ENCODE measurements around the gene WNT3A.

The WNT3A gene

GRCh38 chr1:228088586-228089498, 82.0 kb downstream of the WNT3A start:
- DNase-seq = no peak

GRCh38 chr1:228089519-228090380, 83.0 kb downstream of the WNT3A start:
- no peak for DNase-seq

DNA sequence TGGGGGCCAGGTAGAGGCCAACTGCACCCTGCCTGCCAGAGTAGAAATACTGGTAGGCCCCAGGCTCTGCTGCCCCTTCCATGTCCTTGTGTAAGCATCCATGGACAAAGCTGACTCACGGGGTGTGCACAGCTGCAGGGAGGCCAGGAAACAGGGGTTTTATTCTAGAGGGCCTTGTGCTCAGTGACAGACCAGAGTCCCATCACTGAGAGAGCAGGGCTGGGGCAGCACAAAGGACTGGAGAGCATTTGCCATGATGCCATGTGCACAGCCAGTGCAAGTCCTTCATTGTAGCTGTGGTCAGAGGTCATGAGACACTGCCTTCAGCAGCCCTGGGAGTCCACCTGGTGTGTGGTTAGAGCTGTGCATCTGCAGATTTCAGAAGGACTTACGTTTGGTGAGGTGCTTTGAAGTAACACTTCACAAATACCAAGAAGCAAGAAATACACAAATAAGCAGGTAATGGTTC, 83.8 kb downstream of the WNT3A start:
- no peak for DNase-seq

- DNase-seq = no peak
These were observed 84.3 kb downstream of the WNT3A start for GRCh38 chr1:228091084-228091483.

GRCh38 chr1:228092342-228093049, 85.7 kb downstream of the WNT3A start:
- DNase-seq = no peak

GRCh38 chr1:228093050-228093906, 86.5 kb downstream of the WNT3A start:
- DNase-seq = no peak

GRCh38 chr1:228094432-228095016, 87.7 kb downstream of the WNT3A start:
- no peak for DNase-seq

DNA sequence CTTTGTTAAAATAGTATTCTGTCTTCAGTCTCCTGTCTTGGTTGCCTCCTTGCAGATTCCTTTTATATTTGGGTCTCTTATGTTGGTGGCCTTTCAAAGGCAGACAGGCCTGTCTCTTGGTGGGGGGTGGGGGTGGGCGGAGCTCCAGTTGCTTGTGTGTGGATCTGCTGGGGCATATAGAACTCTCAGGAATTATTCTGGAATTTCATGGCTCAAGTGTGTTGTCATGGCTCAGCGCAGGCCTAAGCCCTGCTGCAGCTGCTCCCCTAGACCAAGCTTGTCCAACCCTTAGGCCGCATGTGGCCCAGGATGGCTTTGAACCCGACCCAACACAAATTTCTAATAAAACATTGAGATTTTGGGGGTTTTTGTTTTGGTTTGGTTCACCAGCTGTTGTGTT, 88.4 kb downstream of the WNT3A start:
- DNase-seq = no peak

- no peak for DNase-seq
These were observed 89.1 kb downstream of the WNT3A start for GRCh38 chr1:228095938-228096337.

DNA sequence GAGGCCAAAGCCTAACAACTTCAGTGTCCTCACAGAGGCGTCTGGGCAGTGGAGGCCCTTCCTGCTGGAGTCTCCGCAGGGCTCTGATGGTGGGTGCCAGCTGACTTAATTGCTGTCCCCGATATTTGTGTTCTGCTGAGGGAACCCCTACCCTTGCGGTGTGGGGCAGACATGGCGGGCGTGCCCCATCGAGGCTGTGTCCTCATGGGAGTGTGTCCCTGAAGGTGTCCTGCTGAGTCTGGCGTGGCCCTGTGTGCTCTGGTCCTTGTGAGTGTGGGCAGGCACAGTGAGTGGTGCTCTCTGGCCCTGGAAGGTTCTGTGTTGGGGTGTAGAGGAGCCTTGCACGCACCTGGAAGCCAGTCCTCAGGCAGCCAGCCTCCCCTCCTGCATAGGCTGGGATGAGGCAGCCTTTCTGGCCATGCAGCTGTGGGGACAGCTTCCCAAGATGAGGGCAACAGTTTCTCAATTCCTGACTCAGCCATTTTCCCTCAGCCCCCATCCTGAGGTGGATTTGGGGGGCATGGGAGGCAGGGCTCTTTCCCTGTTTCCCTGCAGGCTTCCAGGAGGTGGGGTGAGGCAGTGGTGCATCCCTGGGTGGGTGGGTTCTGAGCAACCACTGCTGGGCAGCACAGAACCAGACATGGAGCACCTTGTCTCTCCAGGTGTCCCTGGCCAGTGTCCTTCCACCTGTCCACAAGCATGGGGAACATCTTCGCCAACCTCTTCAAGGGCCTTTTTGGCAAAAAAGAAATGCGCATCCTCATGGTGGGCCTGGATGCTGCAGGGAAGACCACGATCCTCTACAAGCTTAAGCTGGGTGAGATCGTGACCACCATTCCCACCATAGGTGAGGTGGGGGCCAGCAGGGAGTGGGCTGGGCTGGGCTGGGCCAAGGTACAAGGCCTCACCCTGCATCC, 89.9 kb downstream of the WNT3A start:
- DNase-seq = no peak

GRCh38 chr1:228097333-228098081, 90.7 kb downstream of the WNT3A start:
- DNase-seq = no peak

DNA sequence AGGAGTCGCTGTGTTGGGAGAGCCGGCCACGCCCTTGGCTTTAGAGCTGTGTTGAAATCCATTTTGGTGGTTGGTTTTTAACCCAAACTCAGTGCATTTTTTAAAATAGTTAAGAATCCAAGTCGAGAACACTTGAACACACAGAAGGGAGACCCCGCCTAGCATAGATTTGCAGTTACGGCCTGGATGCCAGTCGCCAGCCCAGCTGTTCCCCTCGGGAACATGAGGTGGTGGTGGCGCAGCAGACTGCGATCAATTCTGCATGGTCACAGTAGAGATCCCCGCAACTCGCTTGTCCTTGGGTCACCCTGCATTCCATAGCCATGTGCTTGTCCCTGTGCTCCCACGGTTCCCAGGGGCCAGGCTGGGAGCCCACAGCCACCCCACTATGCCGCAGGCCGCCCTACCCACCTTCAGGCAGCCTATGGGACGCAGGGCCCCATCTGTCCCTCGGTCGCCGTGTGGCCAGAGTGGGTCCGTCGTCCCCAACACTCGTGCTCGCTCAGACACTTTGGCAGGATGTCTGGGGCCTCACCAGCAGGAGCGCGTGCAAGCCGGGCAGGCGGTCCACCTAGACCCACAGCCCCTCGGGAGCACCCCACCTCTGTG, 91.6 kb downstream of the WNT3A start:
- DNase-seq = no peak

GRCh38 chr1:228099331-228099732, 92.5 kb downstream of the WNT3A start:
- no peak for DNase-seq

DNA sequence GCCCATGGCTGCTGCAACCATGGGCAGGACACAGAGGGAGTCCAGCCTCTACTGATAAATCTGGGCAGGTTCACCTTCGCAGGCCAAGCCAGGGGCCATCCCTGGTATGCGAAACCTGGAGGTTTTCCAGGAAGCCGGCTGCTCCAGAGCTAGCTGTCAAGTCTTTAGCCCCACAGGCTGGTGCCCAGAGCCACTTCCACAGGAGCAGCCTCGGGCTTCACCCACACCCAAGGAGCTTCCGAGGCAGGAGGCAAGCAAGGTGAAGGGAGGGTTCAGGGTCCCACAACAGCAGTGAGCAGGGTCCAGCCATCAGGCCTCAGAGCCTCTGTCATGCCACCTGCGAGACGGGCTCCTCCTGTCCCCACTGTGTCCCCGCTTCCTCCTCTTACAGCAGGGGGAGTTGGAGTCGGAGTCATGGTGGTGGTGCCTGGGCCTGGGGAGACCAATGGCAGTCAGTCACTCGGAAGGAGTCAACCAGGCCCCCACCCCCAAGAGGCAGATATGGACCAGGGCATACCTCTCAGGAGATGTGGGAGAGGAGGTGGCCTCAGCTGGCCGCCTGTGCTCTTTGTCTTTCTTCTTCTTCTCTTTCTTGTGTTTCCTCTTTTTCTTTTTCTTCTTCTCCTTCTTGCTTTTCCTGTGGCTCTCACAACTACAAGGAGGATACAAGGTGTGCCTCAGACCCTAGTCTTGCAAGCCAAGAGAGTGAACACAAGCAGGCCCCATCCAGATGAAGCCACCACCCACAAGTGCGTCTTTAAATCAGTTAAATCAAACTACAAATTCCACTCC, 94.2 kb downstream of the WNT3A start:
- DNase-seq = no peak

- DNase-seq = no peak
These were observed 94.8 kb downstream of the WNT3A start for GRCh38 chr1:228101614-228101993.

GRCh38 chr1:228101994-228102790, 95.4 kb downstream of the WNT3A start:
- DNase-seq = peak; percentile 53

- peak; percentile 96 for DNase-seq
These were observed 96.2 kb downstream of the WNT3A start, which contains the start of gene C1orf35 for GRCh38 chr1:228102791-228103620. TSS of gene C1orf35 (minus strand) at chr1:228103325. CDS start at chr1:228103227, 98 bp downstream.
